Measurements from ENCODE around the gene CLSTN2. TPM values are rescaled to one million over a fixed set of nuclear protein-coding genes. Genes with fewer than 3 reads are reported as not detected.

Gene CLSTN2
- total and polyA plus RNA-seq, 2 of the 8 experiments (the other 6 are each of a cell fraction or from before 2014, with no cell fraction given) = 0.39 to 0.52 TPM

DNA sequence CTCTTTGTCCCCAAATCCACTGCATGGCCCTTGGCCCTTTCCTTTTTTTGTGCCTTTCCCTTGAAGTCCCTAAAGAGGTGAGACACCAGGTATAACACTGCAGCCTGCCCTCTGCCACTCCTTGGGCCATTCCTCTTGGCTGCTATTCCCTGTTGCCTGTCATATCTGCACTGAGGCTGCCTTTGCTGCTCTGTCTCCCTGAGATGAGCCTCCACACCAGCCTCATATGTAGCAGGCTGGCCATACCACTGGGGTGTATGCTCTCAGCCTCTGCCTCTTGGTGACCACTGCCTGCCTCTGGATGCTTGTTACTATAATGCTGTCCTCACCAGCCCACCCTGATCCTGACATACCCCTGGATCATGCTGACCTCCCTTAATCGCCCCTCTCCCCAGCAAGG lies 252.0 kb downstream of the CLSTN2 start (continued):
- TF ChIP-seq, protein P1, sequence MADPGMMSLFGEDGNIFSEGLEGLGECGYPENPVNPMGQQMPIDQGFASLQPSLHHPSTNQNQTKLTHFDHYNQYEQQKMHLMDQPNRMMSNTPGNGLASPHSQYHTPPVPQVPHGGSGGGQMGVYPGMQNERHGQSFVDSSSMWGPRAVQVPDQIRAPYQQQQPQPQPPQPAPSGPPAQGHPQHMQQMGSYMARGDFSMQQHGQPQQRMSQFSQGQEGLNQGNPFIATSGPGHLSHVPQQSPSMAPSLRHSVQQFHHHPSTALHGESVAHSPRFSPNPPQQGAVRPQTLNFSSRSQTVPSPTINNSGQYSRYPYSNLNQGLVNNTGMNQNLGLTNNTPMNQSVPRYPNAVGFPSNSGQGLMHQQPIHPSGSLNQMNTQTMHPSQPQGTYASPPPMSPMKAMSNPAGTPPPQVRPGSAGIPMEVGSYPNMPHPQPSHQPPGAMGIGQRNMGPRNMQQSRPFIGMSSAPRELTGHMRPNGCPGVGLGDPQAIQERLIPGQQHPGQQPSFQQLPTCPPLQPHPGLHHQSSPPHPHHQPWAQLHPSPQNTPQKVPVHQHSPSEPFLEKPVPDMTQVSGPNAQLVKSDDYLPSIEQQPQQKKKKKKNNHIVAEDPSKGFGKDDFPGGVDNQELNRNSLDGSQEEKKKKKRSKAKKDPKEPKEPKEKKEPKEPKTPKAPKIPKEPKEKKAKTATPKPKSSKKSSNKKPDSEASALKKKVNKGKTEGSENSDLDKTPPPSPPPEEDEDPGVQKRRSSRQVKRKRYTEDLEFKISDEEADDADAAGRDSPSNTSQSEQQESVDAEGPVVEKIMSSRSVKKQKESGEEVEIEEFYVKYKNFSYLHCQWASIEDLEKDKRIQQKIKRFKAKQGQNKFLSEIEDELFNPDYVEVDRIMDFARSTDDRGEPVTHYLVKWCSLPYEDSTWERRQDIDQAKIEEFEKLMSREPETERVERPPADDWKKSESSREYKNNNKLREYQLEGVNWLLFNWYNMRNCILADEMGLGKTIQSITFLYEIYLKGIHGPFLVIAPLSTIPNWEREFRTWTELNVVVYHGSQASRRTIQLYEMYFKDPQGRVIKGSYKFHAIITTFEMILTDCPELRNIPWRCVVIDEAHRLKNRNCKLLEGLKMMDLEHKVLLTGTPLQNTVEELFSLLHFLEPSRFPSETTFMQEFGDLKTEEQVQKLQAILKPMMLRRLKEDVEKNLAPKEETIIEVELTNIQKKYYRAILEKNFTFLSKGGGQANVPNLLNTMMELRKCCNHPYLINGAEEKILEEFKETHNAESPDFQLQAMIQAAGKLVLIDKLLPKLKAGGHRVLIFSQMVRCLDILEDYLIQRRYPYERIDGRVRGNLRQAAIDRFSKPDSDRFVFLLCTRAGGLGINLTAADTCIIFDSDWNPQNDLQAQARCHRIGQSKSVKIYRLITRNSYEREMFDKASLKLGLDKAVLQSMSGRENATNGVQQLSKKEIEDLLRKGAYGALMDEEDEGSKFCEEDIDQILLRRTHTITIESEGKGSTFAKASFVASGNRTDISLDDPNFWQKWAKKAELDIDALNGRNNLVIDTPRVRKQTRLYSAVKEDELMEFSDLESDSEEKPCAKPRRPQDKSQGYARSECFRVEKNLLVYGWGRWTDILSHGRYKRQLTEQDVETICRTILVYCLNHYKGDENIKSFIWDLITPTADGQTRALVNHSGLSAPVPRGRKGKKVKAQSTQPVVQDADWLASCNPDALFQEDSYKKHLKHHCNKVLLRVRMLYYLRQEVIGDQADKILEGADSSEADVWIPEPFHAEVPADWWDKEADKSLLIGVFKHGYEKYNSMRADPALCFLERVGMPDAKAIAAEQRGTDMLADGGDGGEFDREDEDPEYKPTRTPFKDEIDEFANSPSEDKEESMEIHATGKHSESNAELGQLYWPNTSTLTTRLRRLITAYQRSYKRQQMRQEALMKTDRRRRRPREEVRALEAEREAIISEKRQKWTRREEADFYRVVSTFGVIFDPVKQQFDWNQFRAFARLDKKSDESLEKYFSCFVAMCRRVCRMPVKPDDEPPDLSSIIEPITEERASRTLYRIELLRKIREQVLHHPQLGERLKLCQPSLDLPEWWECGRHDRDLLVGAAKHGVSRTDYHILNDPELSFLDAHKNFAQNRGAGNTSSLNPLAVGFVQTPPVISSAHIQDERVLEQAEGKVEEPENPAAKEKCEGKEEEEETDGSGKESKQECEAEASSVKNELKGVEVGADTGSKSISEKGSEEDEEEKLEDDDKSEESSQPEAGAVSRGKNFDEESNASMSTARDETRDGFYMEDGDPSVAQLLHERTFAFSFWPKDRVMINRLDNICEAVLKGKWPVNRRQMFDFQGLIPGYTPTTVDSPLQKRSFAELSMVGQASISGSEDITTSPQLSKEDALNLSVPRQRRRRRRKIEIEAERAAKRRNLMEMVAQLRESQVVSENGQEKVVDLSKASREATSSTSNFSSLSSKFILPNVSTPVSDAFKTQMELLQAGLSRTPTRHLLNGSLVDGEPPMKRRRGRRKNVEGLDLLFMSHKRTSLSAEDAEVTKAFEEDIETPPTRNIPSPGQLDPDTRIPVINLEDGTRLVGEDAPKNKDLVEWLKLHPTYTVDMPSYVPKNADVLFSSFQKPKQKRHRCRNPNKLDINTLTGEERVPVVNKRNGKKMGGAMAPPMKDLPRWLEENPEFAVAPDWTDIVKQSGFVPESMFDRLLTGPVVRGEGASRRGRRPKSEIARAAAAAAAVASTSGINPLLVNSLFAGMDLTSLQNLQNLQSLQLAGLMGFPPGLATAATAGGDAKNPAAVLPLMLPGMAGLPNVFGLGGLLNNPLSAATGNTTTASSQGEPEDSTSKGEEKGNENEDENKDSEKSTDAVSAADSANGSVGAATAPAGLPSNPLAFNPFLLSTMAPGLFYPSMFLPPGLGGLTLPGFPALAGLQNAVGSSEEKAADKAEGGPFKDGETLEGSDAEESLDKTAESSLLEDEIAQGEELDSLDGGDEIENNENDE (IDR thresholded peaks at IDR 0.05; ENCODE audit: insufficient replicate concordance, low read length) = no peak

All from H1 (cell line).